Body of pancreas (tissue), 4 donors: ENCODE measurements around the gene EMILIN3. TPM values are rescaled to one million over a fixed set of nuclear protein-coding genes. Genes with fewer than 3 reads are reported as not detected.
A peak's percentile ranks its signal among the peaks of the same experiment; 100 is the strongest.

Experiments used
- ATAC-seq: fragments of 150-250 bp; one replicate; pipeline ENCODE4 v1.9.1; 2016
- DNase-seq, 4 donors: peaks; one replicate each; pipeline ENCODE4 v3.0.0-alpha.2; 2019
- H3K27ac ChIP-seq, 4 donors: fragments of 200-600 bp; sonication (generic); 1 replicate in 3 of 4; 2 replicates in 1 of 4; pipeline versions ENCODE4 v1.5.1 to v1.6.1; 2016 to 2019; ENCODE audit warnings: mild to moderate bottlenecking in 1 of 4, mixed read lengths in 1 of 4, moderate library complexity in 1 of 4
- H3K27me3 ChIP-seq, 2 donors: fragments of 200-600 bp; sonication (generic); one replicate each; pipeline ENCODE4 v1.6.0; 2016; ENCODE audit warnings: mild to moderate bottlenecking in 1 of 2
- H3K36me3 ChIP-seq, 2 donors: fragments of 200-600 bp; sonication (generic); replicated peaks in 1 of 2; 2 replicates each; pipeline ENCODE4 v1.5.1; 2016; ENCODE audit warnings: low read depth in 2 of 2; ENCODE audit not compliant: insufficient read depth in 1 of 2
- H3K4me1 ChIP-seq: fragments of 200-600 bp; sonication (generic); one replicate; pipeline ENCODE4 v1.6.0; 2016
- H3K4me3 ChIP-seq, 2 donors: fragments of 200-600 bp; sonication (generic); 1 replicate in 1 of 2; 2 replicates in 1 of 2; pipeline ENCODE4 v1.5.1; 2016 to 2019
- H3K9me3 ChIP-seq, 3 donors: fragments of 200-600 bp; sonication (generic); 1 replicate in 2 of 3; 2 replicates in 1 of 3; pipeline ENCODE4 v1.5.1; 2016
- CTCF ChIP-seq, 7 experiments: fragments of 450-650 bp in 4 of 7; fragments of 200-600 bp in 3 of 7; sonication (generic) in 3 of 7; IDR thresholded peaks; one replicate each; pipeline ENCODE4 v1.5.1; 2016 to 2019; ENCODE audit warnings: antibody characterized with exemption in 7 of 7
- POLR2A ChIP-seq, 3 donors: fragments of 450-650 bp; IDR thresholded peaks; one replicate each; pipeline ENCODE4 v1.6.1; 2016; ENCODE audit warnings: antibody characterized with exemption in 3 of 3, mild to moderate bottlenecking in 2 of 3
- WGBS, 2 donors: methylation state at CpG; one replicate each; pipeline ENCODE4 v1.1.5; 2017; 5-methylcytosine and 5-hydroxymethylcytosine counted together
- intact Hi-C: fragments of 100-400 bp; cut with DNase I; formaldehyde crosslinking; loops from one replicate; pipeline ENCODE4 v1.15.1; 2023
- total RNA-seq, 2 donors: library from RNA; depleted of rRNA; stranded (reverse); fragments of >200 nt; gene quantifications; one replicate each; pipeline ENCODE4 v1.1.0, GENCODE V29; 2016

The EMILIN3 gene
- total RNA-seq, 2 donors from 2014 or later: 0.26 TPM; not detected in 1

- Histone ChIP-seq H3K4me3 (no peak overlapping the region), H3K4me1 (peaks cover 17% of the 10 kb centered on the region), H3K9me3 (no peaks in the 10 kb centered on the region), H3K36me3 (no peaks in the 10 kb centered on the region), H3K27me3 (no peaks in the 10 kb centered on the region), H3K27ac (peak overlapping the region; percentile 11 to 71 (median 54))
- ATAC-seq: peak; percentile 49
- intact Hi-C loops: loop anchor here (2.0 kb wide), 1 partner anchor 158 kb away; no protein-coding TSS in a partner anchor
- peak in 1 of 4 donors; percentile 37 for DNase-seq
- TF ChIP-seq POLR2A (IDR thresholded peaks at IDR 0.05): no peak
- no peak for TF ChIP-seq CTCF (IDR thresholded peaks at IDR 0.05)
- 71 to 72% methylated on average over 10 to 15 of the region's 15 CpGs for WGBS, 2 donors
Observed at GRCh38 chr20:41334443-41335421, 31.9 kb downstream of the EMILIN3 start.

- Histone ChIP-seq H3K9me3 (no peaks in the 10 kb centered on the region), H3K4me3 (no peak overlapping the region), H3K27ac (peak overlapping the region; percentile 11 to 71 (median 54)), H3K27me3 (no peaks in the 10 kb centered on the region), H3K4me1 (peaks cover 12% of the 10 kb centered on the region), H3K36me3 (no peaks in the 10 kb centered on the region)
- WGBS, 2 donors: 87 to 95% methylated on average over 2 of the region's 2 CpGs
- ATAC-seq (no peak), DNase-seq (no peak)
- TF ChIP-seq CTCF (IDR thresholded peaks at IDR 0.05): no peak
- TF ChIP-seq POLR2A (IDR thresholded peaks at IDR 0.05): no peak
- intact Hi-C loops: loop anchor here (2.0 kb wide), 1 partner anchor 157 kb away; no protein-coding TSS in a partner anchor
Observed at GRCh38 chr20:41334036-41334435, 32.6 kb downstream of the EMILIN3 start.

- intact Hi-C loops: no loop called here
- Histone ChIP-seq H3K9me3 (no peaks in the 10 kb centered on the region), H3K27ac (no peak overlapping the region), H3K36me3 (no peaks in the 10 kb centered on the region), H3K4me1 (peaks cover 12% of the 10 kb centered on the region), H3K27me3 (no peaks in the 10 kb centered on the region), H3K4me3 (no peak overlapping the region)
- DNase-seq (no peak), ATAC-seq (no peak)
- TF ChIP-seq CTCF (IDR thresholded peaks at IDR 0.05) (no peak), POLR2A (IDR thresholded peaks at IDR 0.05) (no peak)
- WGBS, 2 donors: 80 to 86% methylated on average over 4 of the region's 4 CpGs
Observed at GRCh38 chr20:41331731-41332130, 34.9 kb downstream of the EMILIN3 start.

- no peak for TF ChIP-seq CTCF (IDR thresholded peaks at IDR 0.05)
- no peak for TF ChIP-seq POLR2A (IDR thresholded peaks at IDR 0.05)
- no peak for DNase-seq
- Histone ChIP-seq H3K27me3 (no peaks in the 10 kb centered on the region), H3K4me1 (peaks cover 12% of the 10 kb centered on the region), H3K9me3 (no peaks in the 10 kb centered on the region), H3K27ac (no peak overlapping the region), H3K4me3 (no peak overlapping the region), H3K36me3 (no peaks in the 10 kb centered on the region)
- 67 to 69% methylated on average over 1 of the region's 1 CpG for WGBS, 2 donors
- ATAC-seq: no peak
- intact Hi-C loops: no loop called here
Observed at GRCh38 chr20:41330941-41331340, 35.7 kb downstream of the EMILIN3 start.
